OCI-LY3 (cell line): Measurements from ENCODE around the gene VAMP5.
A peak's percentile ranks its signal among the peaks of the same experiment; 100 is the strongest.
"Not testable (repeated sequence)": the region's sequence is repeated elsewhere in the genome, so short reads cannot be mapped to it uniquely, and the experiment has no call there.

ENCODE experiments used
- H2AFZ ChIP-seq: fragments of 200-600, 300-600 bp; shearing (Covaris generic); 2 replicates; pipeline ENCODE4 v1.6.0; 2014; ENCODE audit warnings: antibody characterized with exemption, low read depth, low read length
- H3K27ac ChIP-seq: fragments of 200-600, 300-600 bp; sonication (generic); 2 replicates; pipeline ENCODE4 v1.5.1; 2014; ENCODE audit warnings: mild to moderate bottlenecking, low read length, moderate library complexity, mixed read lengths
- H3K27me3 ChIP-seq: fragments of 200-600, 300-600 bp; sonication (generic); 2 replicates; pipeline ENCODE4 v1.6.1; 2014; ENCODE audit warnings: low read depth, low read length, mixed read lengths
- H3K36me3 ChIP-seq: fragments of 200-600, 300-600 bp; sonication (generic); replicated peaks from 2 replicates; pipeline ENCODE3; 2014; ENCODE audit warnings: low read depth, low read length, mixed read lengths
- H3K4me1 ChIP-seq: fragments of 300-600, 200-600 bp; sonication (generic); 2 replicates; pipeline ENCODE4 v1.6.1; 2014; ENCODE audit warnings: low read length, mixed read lengths
- H3K4me2 ChIP-seq: fragments of 200-600, 300-600 bp; sonication (generic); 2 replicates; pipeline ENCODE4 v1.6.1; 2014; ENCODE audit warnings: low read length, mixed read lengths
- H3K4me3 ChIP-seq: fragments of 300-600, 200-600 bp; sonication (generic); 2 replicates; pipeline ENCODE4 v1.5.1; 2014; ENCODE audit warnings: antibody characterized with exemption, mild to moderate bottlenecking, low read length, moderate library complexity
- H3K79me2 ChIP-seq: fragments of 300-600, 200-600 bp; shearing (Covaris generic); 2 replicates; pipeline ENCODE4 v1.6.1; 2014; ENCODE audit warnings: mild to moderate bottlenecking, low read length, mixed read lengths
- H3K9ac ChIP-seq: fragments of 300-600, 200-600 bp; shearing (Covaris generic); 2 replicates; pipeline ENCODE4 v1.6.0; 2014; ENCODE audit warnings: mild to moderate bottlenecking, low read length, moderate library complexity
- H3K9me3 ChIP-seq: fragments of 200-600, 300-600 bp; shearing (Covaris generic); 2 replicates; pipeline ENCODE4 v1.6.1; 2014; ENCODE audit warnings: low read length, mixed read lengths; ENCODE audit not compliant: insufficient read depth
- H4K20me1 ChIP-seq: fragments of 200-600, 300-600 bp; sonication (generic); 2 replicates; pipeline ENCODE4 v1.6.1; 2016; ENCODE audit warnings: low read length, mixed read lengths; ENCODE audit not compliant: insufficient read depth
- CTCF ChIP-seq: fragments of 200-600, 300-600 bp; sonication (generic); IDR thresholded peaks from 2 replicates; pipeline ENCODE4 v1.5.1; 2014; ENCODE audit warnings: antibody characterized with exemption, low read length, low read depth
- EZH2phosphoT487 ChIP-seq: fragments of 200-600 bp; shearing (Covaris generic); IDR thresholded peaks from 2 replicates; pipeline ENCODE4 v1.6.1; 2018; ENCODE audit warnings: antibody characterized with exemption, mixed run types, low read depth

The VAMP5 gene

GRCh38 chr2:85600951-85601770, 16.9 kb downstream of the VAMP5 start:
- H3K9me3 ChIP-seq, result no peaks in the 10 kb centered on the region
- no peaks in the 10 kb centered on the region for H4K20me1 ChIP-seq
- no peak overlapping the region for H3K27ac ChIP-seq
- H3K9ac ChIP-seq, result no peak overlapping the region
- peaks cover 12% of the 10 kb centered on the region for H3K79me2 ChIP-seq
- peaks cover 6% of the 10 kb centered on the region for H3K4me1 ChIP-seq
- no peak overlapping the region for H3K4me2 ChIP-seq
- no peak overlapping the region for H3K4me3 ChIP-seq
- TF ChIP-seq CTCF (no peak), EZH2phosphoT487 (no peak)
- H3K27me3 ChIP-seq, result no peaks in the 10 kb centered on the region
- no peak overlapping the region for H2AFZ ChIP-seq
- peaks cover 13% of the 10 kb centered on the region for H3K36me3 ChIP-seq

- H3K4me2 ChIP-seq, result peak overlapping the region; percentile 93
- H3K9me3 ChIP-seq, result no peaks in the 10 kb centered on the region
- no peak overlapping the region for H2AFZ ChIP-seq
- peaks cover 11% of the 10 kb centered on the region for H3K36me3 ChIP-seq
- H4K20me1 ChIP-seq, result no peaks in the 10 kb centered on the region
- peaks cover 4% of the 10 kb centered on the region for H3K79me2 ChIP-seq
- H3K27ac ChIP-seq, result no peak overlapping the region
- peak overlapping the region; percentile 83 for H3K4me3 ChIP-seq
- H3K4me1 ChIP-seq, result no peaks in the 10 kb centered on the region; the same call in 1 of the 2 replicates
- no peaks in the 10 kb centered on the region for H3K27me3 ChIP-seq
- peak overlapping the region; percentile 29 for H3K9ac ChIP-seq
- TF ChIP-seq EZH2phosphoT487, result no peak
- no peak for TF ChIP-seq CTCF
Observed at GRCh38 chr2:85601771-85602475, 17.7 kb downstream of the VAMP5 start.

DNA sequence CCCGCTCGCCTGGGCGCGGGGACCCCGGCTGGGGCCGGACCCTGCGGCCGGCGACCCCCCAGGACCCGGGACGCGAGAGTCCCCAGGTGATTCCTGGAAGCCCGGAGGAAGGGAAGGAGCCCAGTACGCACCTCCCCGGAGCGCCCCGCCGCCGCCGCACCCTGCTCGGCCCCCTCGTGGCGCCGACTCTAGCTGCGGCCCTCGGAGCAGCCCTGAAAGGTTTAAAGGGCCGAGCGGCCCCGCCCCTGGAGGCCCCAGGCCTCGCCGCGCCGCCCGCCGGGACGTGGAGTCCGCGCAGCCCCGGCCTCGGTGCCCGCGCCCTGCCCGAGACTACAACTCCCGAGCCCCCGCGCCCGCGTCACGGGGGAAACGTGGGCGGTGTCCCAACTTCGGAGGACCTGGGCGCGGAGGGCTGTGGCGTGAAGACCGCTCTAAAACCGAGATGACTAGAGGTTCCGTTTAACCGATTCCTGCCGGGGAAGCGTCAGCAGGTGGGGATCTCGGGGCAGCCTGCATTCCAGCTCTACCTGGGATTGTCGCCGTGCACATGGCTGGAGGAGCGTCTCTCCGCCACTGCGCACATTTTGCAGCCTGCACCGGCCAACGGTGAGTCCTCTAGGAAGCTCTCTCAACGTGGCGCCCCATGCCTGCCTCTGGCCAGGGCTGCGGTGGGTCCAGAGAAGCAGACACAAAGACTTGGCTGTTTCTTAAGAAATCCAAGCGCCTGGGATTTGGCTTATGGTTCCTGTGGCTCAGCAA, 18.4 kb downstream of the VAMP5 start, which contains the start of gene TMEM150A:
Gene TMEM150A (minus strand): TSS at position 223 of the 759 bp plus-strand sequence. CDS start 750 bp downstream, outside the sequence.
- Histone ChIP-seq H2AFZ (peak within 1 kb of the TSS; percentile 78; the same call in 1 of the 2 replicates), H3K79me2 (no peaks in the 10 kb centered on the region), H3K27me3 (no peaks in the 10 kb centered on the region), H3K4me2 (peak within 1 kb of the TSS; percentile 93), H3K4me1 (no peaks in the 10 kb centered on the region; the same call in 1 of the 2 replicates), H3K9ac (peak within 1 kb of the TSS; percentile 52), H3K36me3 (peaks cover 7% of the 10 kb centered on the region), H3K9me3 (no peaks in the 10 kb centered on the region), H3K27ac (no peak within 1 kb of the TSS), H3K4me3 (peak within 1 kb of the TSS; percentile 83), H4K20me1 (no peaks in the 10 kb centered on the region)
- TF ChIP-seq EZH2phosphoT487 (no peak), CTCF (peak; percentile 17; the same call in 1 of the 2 replicates)

GRCh38 chr2:85604133-85604444, 19.9 kb downstream of the VAMP5 start:
- H3K36me3 ChIP-seq, result peaks cover 15% of the 10 kb centered on the region
- H3K27ac ChIP-seq, H3K9me3 ChIP-seq, H3K4me1 ChIP-seq, H2AFZ ChIP-seq, H3K4me2 ChIP-seq, H3K79me2 ChIP-seq, H3K27me3 ChIP-seq, H3K4me3 ChIP-seq, H3K9ac ChIP-seq, H4K20me1 ChIP-seq: not testable (repeated sequence)
